NCI-H460 (cell line): ENCODE data around the gene AGAP2. TPM values are rescaled to one million over a fixed set of nuclear protein-coding genes. Genes with fewer than 3 reads are reported as not detected.
"Not testable (repeated sequence)": the region's sequence is repeated elsewhere in the genome, so short reads cannot be mapped to it uniquely, and the experiment has no call there.

Experiments
- DNase-seq: peaks from one replicate; pipeline ENCODE4 v3.0.0-alpha.2; 2016; ENCODE audit warnings: low read depth; ENCODE audit errors: extremely low read depth
- polyA plus RNA-seq: library from polyadenylated mRNA; depleted of rRNA; stranded (reverse); fragments of >200 nt; gene quantifications from 2 replicates; pipeline ENCODE4 v1.2.3, GENCODE V29; 2014; cell fraction: nucleus; rRNA removed
- total RNA-seq: library from RNA; depleted of rRNA; stranded (reverse); fragments of >200 nt; shearing (Covaris generic); gene quantifications from 2 replicates; pipeline ENCODE4 v1.2.3, GENCODE V29; 2014; rRNA removed

AGAP2 gene
- 0.06 TPM in 1 of 2 replicates, not detected in the other for total RNA-seq
- polyA plus RNA-seq, result 0.03 and 0.20 TPM in 2 replicates

- DNase-seq, result no peak
Observed at GRCh38 chr12:57738661-57739237, at the start of gene AGAP2. TSS of gene AGAP2 (minus strand) at chr12:57738742. CDS start at chr12:57738246, 496 bp downstream.

GRCh38 chr12:57783861-57784260 is 45.3 kb upstream of the AGAP2 start:
- no peak for DNase-seq

- no peak for DNase-seq
Observed at GRCh38 chr12:57783466-57783801, 44.9 kb upstream of the AGAP2 start.

GRCh38 chr12:57782608-57783465 is 44.3 kb upstream of the AGAP2 start, which contains the start of gene TSFM:
TSS of gene TSFM (plus strand) at chr12:57782787. CDS start at chr12:57782802, 15 bp downstream.
- DNase-seq, result peak; percentile 94

- no peak for DNase-seq
Observed at GRCh38 chr12:57782243-57782607, 43.7 kb upstream of the AGAP2 start.

- DNase-seq, result no peak
Observed at GRCh38 chr12:57781801-57782200, 43.3 kb upstream of the AGAP2 start.

GRCh38 chr12:57781244-57781643 is 42.7 kb upstream of the AGAP2 start:
- DNase-seq, result no peak

- DNase-seq, result no peak
Observed at GRCh38 chr12:57780284-57780897, 41.8 kb upstream of the AGAP2 start.

- no peak for DNase-seq
Observed at GRCh38 chr12:57779736-57780135, 41.2 kb upstream of the AGAP2 start.

GRCh38 chr12:57777911-57778310 is 39.4 kb upstream of the AGAP2 start:
- no peak for DNase-seq

GRCh38 chr12:57777367-57777766 is 38.8 kb upstream of the AGAP2 start:
- DNase-seq, result no peak

GRCh38 chr12:57776247-57776587 is 37.7 kb upstream of the AGAP2 start:
- no peak for DNase-seq

GRCh38 chr12:57775563-57776246 is 37.2 kb upstream of the AGAP2 start:
- no peak for DNase-seq

GRCh38 chr12:57775044-57775443 is 36.5 kb upstream of the AGAP2 start:
- no peak for DNase-seq

GRCh38 chr12:57774634-57775033 is 36.1 kb upstream of the AGAP2 start:
- DNase-seq, result not testable (repeated sequence)

GRCh38 chr12:57772429-57773322 is 34.1 kb upstream of the AGAP2 start, which contains the start of gene EEF1AKMT3:
TSS of gene EEF1AKMT3 (plus strand) at chr12:57772614. CDS start at chr12:57772725, 111 bp downstream.
- no peak for DNase-seq

GRCh38 chr12:57771873-57772428 is 33.4 kb upstream of the AGAP2 start, which contains the start of gene METTL1:
TSS of gene METTL1 (minus strand) at chr12:57772105. CDS start at chr12:57772083, 22 bp downstream.
- DNase-seq, result peak; percentile 97

- DNase-seq, result peak; percentile 91
Observed at GRCh38 chr12:57771236-57771872, 32.8 kb upstream of the AGAP2 start.

GRCh38 chr12:57770734-57771133 is 32.2 kb upstream of the AGAP2 start:
- DNase-seq, result no peak
